ENCODE measurements around the gene FAM8A1. TPM values are rescaled to one million over a fixed set of nuclear protein-coding genes. Genes with fewer than 3 reads are reported as not detected.
A peak's percentile ranks its signal among the peaks of the same experiment; 100 is the strongest.

The FAM8A1 gene
- total and polyA plus RNA-seq, 9 of the 15 experiments (the other 6 are each of a cell fraction or from before 2014, with no cell fraction given), result 4.9 to 23.6 (median 14.2) TPM

- POLR2A ChIA-PET, result interaction anchor here (0.6 to 1.5 kb wide), 2 partner anchors 14 to 219 kb away, joined by 3 read pairs; partner anchors contain the start of gene FAM8A1
- ATAC-seq (peak; percentile 53), FAIRE-seq (no peak), DNase-seq (ENCODE audit: extremely low read depth in 1 of 4, low spot score in 3 of 4) (peak in 2 of 4 experiments; percentile 27 to 36)
- Histone ChIP-seq H2AFZ (ENCODE audit: low read depth, low read length) (no peak overlapping the region; the same call in 1 of the 2 replicates), H3K4me1 (replicated peaks in 1 of 2; ENCODE audit: control insufficient read depth in 2 of 2, insufficient read depth in 2 of 2, low read length in 2 of 2) (no peaks in the 10 kb centered on the region), H3K9me3 (replicated peaks; ENCODE audit: control insufficient read depth, insufficient read depth, low read depth, low read length) (no peaks in the 10 kb centered on the region), H3K27me3 (ENCODE audit: control insufficient read depth in 2 of 2, insufficient read depth in 2 of 2, low read length in 2 of 2) (no peaks in the 10 kb centered on the region), H4K20me1 (replicated peaks; ENCODE audit: control insufficient read depth, insufficient read depth, low read length) (no peaks in the 10 kb centered on the region), H3K4me3 (no peak overlapping the region), H3K27ac (ENCODE audit: extremely low read depth, low read depth, low read length) (no peak overlapping the region), H3K9me1 (ENCODE audit: control insufficient read depth, insufficient read depth, low read length) (no peaks in the 10 kb centered on the region), H3K4me2 (ENCODE audit: insufficient read depth, low read length) (no peak overlapping the region), H3K79me2 (ENCODE audit: control insufficient read depth, insufficient read depth, low read length) (no peaks in the 10 kb centered on the region), H3K9ac (ENCODE audit: insufficient read depth in 1 of 2, low read depth in 2 of 2, low read length in 2 of 2) (no peak overlapping the region), H3K36me3 (ENCODE audit: control insufficient read depth, insufficient read depth, low read length) (no peaks in the 10 kb centered on the region)
- intact Hi-C loops (cut with micrococcal nuclease) (loop anchor here (5.0 to 10.0 kb wide), 2 partner anchors 311 to 531 kb away; no protein-coding TSS in a partner anchor), in situ Hi-C loops (cut with MboI) (no loop called here)
- WGBS (ENCODE audit: insufficient coverage, low coverage, missing lambda C conversion rate), result 25% methylated on average over 7 of the region's 7 CpGs
- no peak for TF ChIP-seq ZKSCAN1 (IDR thresholded peaks at IDR 0.05; ENCODE audit: low read depth, low read length)
- no peak for TF ChIP-seq CCNT2 (IDR thresholded peaks at IDR 0.05; ENCODE audit: borderline replicate concordance, extremely low read depth, insufficient read length, low read depth, low read length)
- TF ChIP-seq RAD21 (CRISPR knock-in tag; conservative IDR thresholded peaks at IDR 0.05 in 1 of 2, IDR thresholded peaks at IDR 0.05 in 1 of 2), result peak in 1 of 2 experiments; percentile 34; a peak in 1 of 4 replicates
- TF ChIP-seq CTCF (IDR thresholded peaks at IDR 0.05 in 2 of 3, conservative IDR thresholded peaks at IDR 0.05 in 1 of 3; ENCODE audit: insufficient read depth in 2 of 3, low read depth in 1 of 3, low read length in 3 of 3), result peak in 2 of 3 experiments; percentile 41 to 45; a peak in 4 of 6 replicates
- no peak for TF ChIP-seq KDM4B (IDR thresholded peaks at IDR 0.05; ENCODE audit: borderline replicate concordance in 2 of 2, low read depth in 1 of 2)
- TF ChIP-seq SMC3 (conservative IDR thresholded peaks at IDR 0.05; ENCODE audit: insufficient read depth, low read depth, low read length), result no peak
- TF ChIP-seq, protein P1, sequence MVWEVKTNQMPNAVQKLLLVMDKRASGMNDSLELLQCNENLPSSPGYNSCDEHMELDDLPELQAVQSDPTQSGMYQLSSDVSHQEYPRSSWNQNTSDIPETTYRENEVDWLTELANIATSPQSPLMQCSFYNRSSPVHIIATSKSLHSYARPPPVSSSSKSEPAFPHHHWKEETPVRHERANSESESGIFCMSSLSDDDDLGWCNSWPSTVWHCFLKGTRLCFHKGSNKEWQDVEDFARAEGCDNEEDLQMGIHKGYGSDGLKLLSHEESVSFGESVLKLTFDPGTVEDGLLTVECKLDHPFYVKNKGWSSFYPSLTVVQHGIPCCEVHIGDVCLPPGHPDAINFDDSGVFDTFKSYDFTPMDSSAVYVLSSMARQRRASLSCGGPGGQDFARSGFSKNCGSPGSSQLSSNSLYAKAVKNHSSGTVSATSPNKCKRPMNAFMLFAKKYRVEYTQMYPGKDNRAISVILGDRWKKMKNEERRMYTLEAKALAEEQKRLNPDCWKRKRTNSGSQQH (CRISPR knock-in tag; IDR thresholded peaks at IDR 0.05), result no peak
- CTCF ChIA-PET (ENCODE audit: low intra/inter-chr PET ratio), result interaction anchor here (5.2 kb wide), 1 partner anchor 429 kb away, joined by 63 read pairs; no protein-coding TSS in a partner anchor
- BruUV-seq (replicated peaks), result no TSS peak
These were observed 14.2 kb upstream of the FAM8A1 start for GRCh38 chr6:17585766-17586490.

Measured in K562 (cell line).